Stimulated activated CD4-positive, alpha-beta T cell treated with anti-CD3 and anti-CD28 coated beads, Interleukin-1b, Interleukin-23, amount 100 ng/mL, for 1 hour (primary cell): Measurements from ENCODE around the gene TMX4.

Experiments
- DNase-seq, 2 donors: peaks; one replicate each; pipeline ENCODE4 v3.0.0-alpha.2; 2020; ENCODE audit warnings: low read depth in 2 of 2

TMX4 gene

GRCh38 chr20:8019998-8020247, 362 bp upstream of the TMX4 start:
- DNase-seq, result no peak

GRCh38 chr20:8018958-8019245, 659 bp downstream of the TMX4 start:
- peak in 1 of 2 donors; percentile 30 for DNase-seq

- no peak for DNase-seq
These were observed 6.8 kb downstream of the TMX4 start for GRCh38 chr20:8012724-8013123.

GRCh38 chr20:8008733-8009132, 10.8 kb downstream of the TMX4 start:
- no peak for DNase-seq

DNA sequence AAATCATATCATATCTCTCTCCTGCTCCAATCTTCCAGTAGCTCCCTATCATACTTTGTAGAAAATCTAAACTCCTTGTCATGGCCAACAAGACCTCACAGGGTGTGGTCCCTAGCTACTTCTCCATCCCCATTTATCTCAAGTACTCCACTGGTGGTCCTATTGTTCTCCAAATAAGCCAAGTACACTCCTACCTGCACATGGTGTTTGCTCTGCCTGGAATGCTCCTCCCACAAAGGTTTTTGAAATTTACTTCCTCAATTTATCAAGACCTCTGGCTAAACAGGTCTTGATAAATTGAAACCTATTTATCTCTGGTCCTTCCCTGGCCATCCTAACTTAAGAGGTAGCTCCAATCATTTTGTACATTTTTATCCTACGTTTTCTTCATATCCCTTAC, 12.1 kb downstream of the TMX4 start:
- no peak for DNase-seq

GRCh38 chr20:8005575-8006366, 13.8 kb downstream of the TMX4 start:
- no peak for DNase-seq

- DNase-seq, result no peak
These were observed 14.5 kb downstream of the TMX4 start for GRCh38 chr20:8005033-8005432.

DNA sequence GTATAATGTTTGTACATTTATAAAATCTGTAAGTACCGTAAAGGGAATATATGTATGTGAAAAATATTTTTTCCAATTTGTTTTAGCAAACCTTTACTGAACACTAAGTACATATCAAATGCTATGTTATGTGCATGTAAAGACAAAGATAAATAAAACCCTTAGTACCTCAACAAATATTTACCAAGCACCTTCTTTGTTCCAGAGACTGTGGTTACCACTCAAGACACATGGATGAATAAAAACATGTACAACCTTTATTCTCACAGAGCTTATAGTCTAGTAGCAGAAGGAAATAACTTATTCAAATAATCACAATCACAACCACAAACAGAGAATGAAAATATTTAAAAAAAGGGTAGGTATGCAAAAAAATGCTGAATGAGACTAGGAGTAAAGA, 17.5 kb downstream of the TMX4 start:
- DNase-seq, result no peak

GRCh38 chr20:8000796-8001195, 18.8 kb downstream of the TMX4 start:
- DNase-seq, result no peak

- no peak for DNase-seq
These were observed 22.7 kb downstream of the TMX4 start for GRCh38 chr20:7996898-7997297.

GRCh38 chr20:7994809-7995208, 24.8 kb downstream of the TMX4 start:
- DNase-seq, result no peak

DNA sequence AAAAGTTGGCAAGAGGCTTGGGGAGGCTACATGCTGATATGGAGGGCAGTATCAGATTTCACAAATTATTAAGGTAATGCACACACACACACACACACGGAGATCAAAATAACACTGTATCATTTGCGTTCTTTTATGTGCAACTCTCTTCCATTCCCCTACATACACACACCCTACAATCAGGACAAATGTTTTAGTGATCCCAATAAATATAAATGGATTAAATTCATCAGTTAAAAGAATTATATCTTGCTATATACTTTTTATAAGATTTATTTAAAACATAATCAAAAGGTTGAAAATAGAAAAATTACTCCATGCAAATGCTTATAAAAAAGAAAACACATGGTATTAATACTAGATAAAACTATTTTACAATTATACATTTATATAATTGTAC, 25.9 kb downstream of the TMX4 start:
- no peak for DNase-seq

- no peak for DNase-seq
These were observed 26.3 kb downstream of the TMX4 start for GRCh38 chr20:7993238-7993637.

DNA sequence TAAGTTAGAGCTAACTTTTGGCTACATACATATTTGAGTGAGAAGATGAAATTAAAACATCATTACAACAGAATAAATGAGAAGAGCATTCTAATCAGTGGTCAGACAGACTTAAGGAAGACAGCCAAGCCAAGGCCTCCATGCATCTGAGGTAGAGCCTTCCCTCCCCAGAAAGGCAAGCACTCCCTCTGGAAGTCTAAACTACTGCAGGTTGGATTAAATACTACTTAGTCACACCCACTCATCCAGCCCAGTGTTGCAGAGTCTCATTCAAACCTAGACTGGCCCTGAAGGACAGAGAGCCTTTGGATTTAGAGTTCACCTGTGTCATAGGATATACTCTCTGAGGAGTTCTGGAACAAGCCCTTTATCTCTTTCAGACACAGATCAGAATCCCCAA, 29.2 kb downstream of the TMX4 start:
- DNase-seq, result no peak

DNA sequence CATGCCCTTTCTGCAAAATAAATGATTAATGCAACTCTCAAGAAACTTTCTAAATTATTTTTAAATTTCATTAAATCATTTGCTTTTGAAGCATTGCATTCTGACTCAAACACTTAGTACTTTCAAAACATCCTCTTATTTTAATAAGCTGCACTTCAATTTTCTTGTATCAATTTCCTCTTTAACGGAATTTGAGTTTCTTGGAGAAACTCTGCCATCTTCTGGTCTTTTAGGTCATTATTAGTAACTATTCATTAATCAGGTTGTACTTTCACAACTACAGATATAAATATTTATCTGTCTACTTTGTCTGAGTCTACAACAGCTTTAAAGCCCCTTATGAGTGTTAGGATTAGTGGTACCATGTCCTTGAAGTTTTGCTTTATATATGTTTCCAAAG, 30.2 kb downstream of the TMX4 start:
- no peak for DNase-seq

DNA sequence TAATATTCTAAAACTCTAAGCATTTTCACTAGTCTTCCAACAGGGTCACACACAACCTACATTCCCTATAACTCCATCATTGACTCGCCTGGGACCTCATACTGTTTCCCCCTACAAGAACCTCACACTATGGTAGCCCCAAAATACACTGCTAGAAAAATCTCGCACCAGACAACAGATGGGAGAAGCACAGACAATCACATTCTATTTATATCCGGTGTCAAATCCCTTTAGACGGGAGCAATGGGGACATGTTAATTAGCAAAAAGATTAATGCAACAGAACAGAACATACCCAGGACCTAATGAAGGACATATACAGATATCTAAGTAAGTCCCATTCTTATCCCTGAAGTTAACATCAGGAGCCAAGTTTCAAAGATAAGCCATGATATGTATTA, 33.6 kb downstream of the TMX4 start:
- no peak for DNase-seq

DNA sequence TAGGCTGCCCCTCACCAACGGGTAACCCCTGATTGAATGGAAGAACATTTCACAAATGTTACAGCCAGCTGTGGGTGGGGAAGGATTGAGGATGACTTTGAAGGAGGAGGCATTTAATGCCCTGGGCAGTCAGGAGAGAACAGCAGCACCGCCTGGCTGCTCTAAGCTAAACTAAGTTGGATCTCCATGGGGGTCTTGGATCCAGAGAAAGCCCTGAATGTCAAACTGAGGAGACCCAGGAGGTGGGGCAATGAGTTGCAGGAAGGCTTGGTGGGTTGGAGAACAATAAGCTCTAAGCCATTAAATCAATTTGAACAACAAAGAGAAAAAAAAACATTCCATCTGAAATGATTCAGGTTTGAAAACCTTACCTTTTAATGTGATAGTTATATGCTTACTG, 35.4 kb downstream of the TMX4 start:
- no peak for DNase-seq

- DNase-seq, result no peak
These were observed 38.2 kb downstream of the TMX4 start for GRCh38 chr20:7981374-7981773.

- no peak for DNase-seq
These were observed 39.1 kb downstream of the TMX4 start for GRCh38 chr20:7980332-7981046.

- no peak for DNase-seq
These were observed 41.9 kb downstream of the TMX4 start for GRCh38 chr20:7977709-7978108.

DNA sequence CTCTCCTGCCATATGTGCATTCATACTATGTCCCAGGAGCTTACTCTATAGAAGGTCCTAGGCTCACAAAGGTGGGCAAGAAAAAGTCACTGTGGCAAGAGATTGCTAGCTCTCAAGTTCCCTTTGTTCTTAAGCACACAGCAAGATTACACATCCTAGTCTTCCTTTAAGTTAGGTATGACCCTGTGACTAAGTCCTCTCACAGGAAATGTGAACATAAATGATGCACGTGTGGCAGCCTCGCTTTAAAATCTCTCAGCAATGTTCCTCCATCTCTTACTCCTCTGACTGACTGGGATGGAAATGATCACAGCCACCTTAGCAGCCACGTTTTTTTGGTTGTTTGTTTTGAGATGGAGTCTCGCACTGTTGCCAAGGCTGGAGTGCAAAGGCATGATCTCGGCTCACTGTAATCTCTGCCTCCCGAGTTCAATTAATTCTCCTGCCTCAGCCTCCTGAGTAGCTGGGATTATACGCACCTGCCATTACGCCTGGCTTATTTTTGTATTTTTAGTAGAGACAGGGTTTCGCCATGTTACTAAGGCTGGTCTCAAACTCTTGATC, 43.6 kb downstream of the TMX4 start:
- DNase-seq, result no peak

- DNase-seq, result no peak
These were observed 44.7 kb downstream of the TMX4 start for GRCh38 chr20:7974785-7975435.
